Cardiac fibroblast (primary cell): ENCODE results near the gene GNMT.
"Not testable (repeated sequence)": the region's sequence is repeated elsewhere in the genome, so short reads cannot be mapped to it uniquely, and the experiment has no call there.

Experiments used
- DNase-seq, 2 donors: peaks; one replicate each; pipeline versions ENCODE4 v3.0.0 to v3.0.0-alpha.2; 2010; ENCODE audit warnings: low read depth in 2 of 2
- H3K4me3 ChIP-seq, 2 donors: replicated peaks in 1 of 2; 1 replicate in 1 of 2; 2 replicates in 1 of 2; pipeline ENCODE4 v1.5.1; 2011; ENCODE audit warnings: low read depth in 2 of 2, low read length in 2 of 2, mild to moderate bottlenecking in 2 of 2, moderate library complexity in 1 of 2
- TF ChIP-seq, protein P1 (sequence below): IDR thresholded peaks from one replicate; pipeline ENCODE4 v1.5.1; 2011; ENCODE audit warnings: low read depth, mild to moderate bottlenecking, low read length, inconsistent platforms

The GNMT gene

DNA sequence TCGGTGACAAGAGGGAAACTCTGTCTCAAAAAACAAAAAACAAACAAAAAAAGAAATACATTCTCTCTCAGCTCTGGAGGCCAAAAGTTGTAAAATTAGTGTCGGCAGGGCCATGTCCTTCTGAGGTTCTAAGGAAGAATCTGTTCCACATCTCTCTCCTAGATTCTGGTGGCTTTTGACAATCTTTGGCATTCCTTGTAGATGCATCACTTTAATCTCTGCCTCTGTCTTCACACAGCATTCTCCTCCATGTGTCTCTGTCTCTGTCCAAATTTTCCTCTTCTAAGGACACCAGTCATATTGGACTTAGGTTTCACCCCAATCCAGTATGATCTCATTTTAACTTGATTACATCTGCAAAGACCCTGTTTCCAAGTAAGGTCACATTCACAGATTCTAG, 32.9 kb downstream of the GNMT start:
- DNase-seq: no peak
- TF ChIP-seq, protein P1, sequence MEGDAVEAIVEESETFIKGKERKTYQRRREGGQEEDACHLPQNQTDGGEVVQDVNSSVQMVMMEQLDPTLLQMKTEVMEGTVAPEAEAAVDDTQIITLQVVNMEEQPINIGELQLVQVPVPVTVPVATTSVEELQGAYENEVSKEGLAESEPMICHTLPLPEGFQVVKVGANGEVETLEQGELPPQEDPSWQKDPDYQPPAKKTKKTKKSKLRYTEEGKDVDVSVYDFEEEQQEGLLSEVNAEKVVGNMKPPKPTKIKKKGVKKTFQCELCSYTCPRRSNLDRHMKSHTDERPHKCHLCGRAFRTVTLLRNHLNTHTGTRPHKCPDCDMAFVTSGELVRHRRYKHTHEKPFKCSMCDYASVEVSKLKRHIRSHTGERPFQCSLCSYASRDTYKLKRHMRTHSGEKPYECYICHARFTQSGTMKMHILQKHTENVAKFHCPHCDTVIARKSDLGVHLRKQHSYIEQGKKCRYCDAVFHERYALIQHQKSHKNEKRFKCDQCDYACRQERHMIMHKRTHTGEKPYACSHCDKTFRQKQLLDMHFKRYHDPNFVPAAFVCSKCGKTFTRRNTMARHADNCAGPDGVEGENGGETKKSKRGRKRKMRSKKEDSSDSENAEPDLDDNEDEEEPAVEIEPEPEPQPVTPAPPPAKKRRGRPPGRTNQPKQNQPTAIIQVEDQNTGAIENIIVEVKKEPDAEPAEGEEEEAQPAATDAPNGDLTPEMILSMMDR: no peak
- H3K4me3 ChIP-seq: no peak overlapping the region

DNA sequence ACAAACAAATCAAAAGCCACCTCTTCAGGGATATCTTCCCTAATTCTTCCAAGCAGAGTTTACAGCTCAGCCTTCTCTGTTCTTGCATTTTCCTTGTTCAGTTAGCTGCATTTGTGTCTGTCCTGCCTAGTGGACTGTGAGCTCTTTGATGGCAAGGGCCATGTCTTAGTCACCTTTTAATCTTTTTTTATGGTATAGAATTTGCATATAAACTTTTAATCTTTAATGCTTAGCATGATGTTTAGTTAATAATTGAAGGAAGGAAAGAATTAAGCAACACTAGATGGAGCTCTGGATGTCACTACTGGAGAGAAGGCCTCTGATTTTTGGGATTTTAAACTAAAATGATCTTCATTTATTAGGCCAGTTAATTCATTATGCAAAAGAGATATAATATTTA, 36.0 kb downstream of the GNMT start:
- TF ChIP-seq, protein P1: peak; percentile 6
- no peak overlapping the region for H3K4me3 ChIP-seq
- DNase-seq: no peak

DNA sequence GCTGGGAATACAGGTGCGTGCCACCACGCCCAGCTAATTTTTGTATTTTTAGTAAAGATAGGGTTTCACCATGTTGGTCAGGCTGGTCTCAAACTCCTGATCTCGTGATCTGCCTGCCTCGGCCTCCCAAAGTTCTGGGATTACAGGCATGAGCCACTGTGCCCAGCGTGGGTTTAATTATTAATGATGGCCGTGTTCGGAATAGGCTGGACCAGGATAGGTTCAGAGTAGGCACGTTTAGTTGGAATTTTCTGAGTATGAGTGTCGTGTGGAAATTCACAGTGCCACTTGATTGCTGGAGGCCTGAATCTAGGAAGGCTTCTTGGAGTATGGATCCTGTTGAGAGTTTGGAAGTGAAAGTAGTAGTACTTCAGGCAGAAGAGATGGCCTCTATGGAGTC, 37.7 kb downstream of the GNMT start:
- DNase-seq: not testable (repeated sequence)

DNA sequence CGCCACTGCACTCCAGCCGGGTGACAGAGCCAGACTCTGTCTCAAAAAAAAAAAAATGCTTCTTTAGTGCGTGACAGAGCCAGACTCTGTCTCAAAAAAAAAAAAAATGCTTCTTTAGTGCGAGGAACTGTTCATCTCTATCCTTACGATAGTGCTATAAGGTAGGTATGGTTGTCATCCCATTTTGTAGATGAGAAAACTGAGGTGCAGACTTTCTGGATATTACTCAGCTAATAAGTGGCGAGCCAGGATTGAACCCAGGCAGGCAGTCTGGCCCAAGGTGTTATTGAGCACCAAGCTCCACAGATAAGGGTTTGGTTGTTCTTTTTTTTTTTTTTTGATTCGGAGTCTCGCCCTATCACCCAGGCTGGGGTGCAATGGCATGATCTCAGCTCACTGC, 41.3 kb downstream of the GNMT start:
- no peak for DNase-seq
- TF ChIP-seq, protein P1: no peak
- no peak overlapping the region for H3K4me3 ChIP-seq

More for the DNA sequence above, 37.7 kb downstream of the GNMT start:
- H3K4me3 ChIP-seq: not testable (repeated sequence)

DNA sequence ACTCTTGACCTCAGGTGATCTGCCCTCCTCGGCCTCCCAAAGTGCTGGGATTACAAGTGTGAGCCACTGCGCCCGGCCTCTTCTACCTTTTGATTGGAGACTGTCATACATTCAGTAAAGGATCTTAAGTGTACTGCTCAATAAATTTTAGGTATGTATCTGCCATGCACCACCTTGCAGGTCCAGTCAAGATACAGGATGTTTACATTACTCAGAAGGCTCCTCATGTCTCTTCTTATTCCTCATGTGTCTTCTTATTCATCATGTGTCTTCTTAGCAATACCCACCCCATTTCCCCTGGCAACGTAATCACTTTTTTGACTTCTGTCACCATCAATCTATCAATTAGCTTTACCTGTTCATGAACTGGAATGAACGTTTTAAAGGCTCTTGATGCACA, 45.3 kb downstream of the GNMT start:
- TF ChIP-seq, protein P1: no peak
- DNase-seq: no peak
- no peak overlapping the region for H3K4me3 ChIP-seq

DNA sequence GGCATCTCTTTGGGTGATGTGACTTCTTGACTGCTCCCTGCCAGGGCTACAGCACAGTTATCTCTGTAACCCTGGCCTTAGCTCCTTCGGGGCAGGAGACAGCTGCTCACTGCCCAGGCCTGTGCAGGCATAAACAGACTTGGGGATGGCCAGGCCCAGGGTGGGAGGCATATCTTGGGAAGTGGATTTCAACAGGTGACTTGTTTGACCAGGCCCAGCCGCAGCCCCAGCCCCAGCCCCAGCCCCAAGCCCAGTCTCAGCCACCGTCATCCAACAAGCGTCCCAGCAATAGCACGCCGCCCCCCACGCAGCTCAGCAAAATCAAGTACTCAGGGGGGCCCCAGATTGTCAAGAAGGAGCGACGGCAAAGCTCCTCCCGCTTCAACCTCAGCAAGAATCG, 45.7 kb downstream of the GNMT start:
- no peak for DNase-seq
- TF ChIP-seq, protein P1: no peak
- no peak overlapping the region for H3K4me3 ChIP-seq

DNA sequence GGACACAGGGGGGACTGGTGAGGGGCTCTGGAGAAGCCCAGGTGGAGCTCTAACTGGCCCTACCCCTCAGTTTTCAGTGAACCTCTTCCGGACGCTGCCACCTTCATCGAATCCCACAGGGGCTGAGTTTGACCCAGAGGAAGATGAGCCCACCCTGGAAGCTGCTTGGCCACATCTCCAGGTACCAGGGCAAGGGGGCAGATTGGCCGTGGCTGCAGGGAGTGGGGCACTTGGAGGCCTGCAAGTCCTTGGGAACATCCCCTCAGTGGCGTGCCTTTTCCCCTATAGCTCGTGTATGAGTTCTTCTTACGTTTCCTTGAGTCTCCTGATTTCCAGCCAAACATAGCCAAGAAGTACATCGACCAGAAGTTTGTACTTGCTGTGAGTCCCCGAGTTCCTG, 46.6 kb downstream of the GNMT start:
- no peak overlapping the region for H3K4me3 ChIP-seq
- DNase-seq: no peak
- TF ChIP-seq, protein P1: no peak

DNA sequence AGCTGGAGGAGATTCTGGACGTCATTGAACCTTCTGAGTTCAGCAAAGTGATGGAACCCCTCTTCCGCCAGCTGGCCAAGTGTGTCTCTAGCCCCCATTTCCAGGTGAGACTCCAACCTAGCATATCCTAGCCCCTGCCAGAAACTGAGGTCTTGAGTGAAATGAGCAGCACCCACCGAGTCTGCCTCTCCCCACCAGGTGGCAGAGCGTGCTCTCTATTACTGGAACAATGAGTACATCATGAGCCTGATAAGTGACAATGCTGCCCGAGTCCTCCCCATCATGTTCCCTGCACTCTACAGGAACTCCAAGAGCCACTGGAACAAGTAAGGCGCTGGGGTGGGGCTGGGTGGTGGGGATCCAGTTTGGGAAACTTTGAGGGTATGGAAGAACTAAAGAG, 48.6 kb downstream of the GNMT start:
- peak; percentile 51 for DNase-seq
- TF ChIP-seq, protein P1: peak; percentile 47
- H3K4me3 ChIP-seq: no peak overlapping the region
